NCI-H1694 treated with DMSO at 0.1 percent for 48 hours (cell line): ENCODE data around the gene DYRK1A.
A peak's percentile ranks its signal among the peaks of the same experiment; 100 is the strongest.

ENCODE experiments used
- DNase-seq: peaks from one replicate; lab custom pipeline; 2025; lab: John Stamatoyannopoulos, UW

The DYRK1A gene

GRCh38 chr21:37550618-37551330, 184.2 kb downstream of the DYRK1A start:
- DNase-seq: no peak

- no peak for DNase-seq
These were observed 184.9 kb downstream of the DYRK1A start for GRCh38 chr21:37551331-37551992.

- DNase-seq: no peak
These were observed 185.4 kb downstream of the DYRK1A start for GRCh38 chr21:37551993-37552355.

- DNase-seq: no peak
These were observed 186.0 kb downstream of the DYRK1A start for GRCh38 chr21:37552496-37553029.

GRCh38 chr21:37553078-37553481, 186.5 kb downstream of the DYRK1A start:
- DNase-seq: no peak

GRCh38 chr21:37554661-37555379, 188.2 kb downstream of the DYRK1A start:
- DNase-seq: no peak

- DNase-seq: no peak
These were observed 189.2 kb downstream of the DYRK1A start for GRCh38 chr21:37555672-37556261.

- no peak for DNase-seq
These were observed 190.8 kb downstream of the DYRK1A start for GRCh38 chr21:37557261-37557950.

- no peak for DNase-seq
These were observed 192.2 kb downstream of the DYRK1A start for GRCh38 chr21:37558676-37559211.

- DNase-seq: no peak
These were observed 193.8 kb downstream of the DYRK1A start for GRCh38 chr21:37560385-37560784.

- DNase-seq: no peak
These were observed 194.9 kb downstream of the DYRK1A start for GRCh38 chr21:37561506-37561905.

- no peak for DNase-seq
These were observed 195.7 kb downstream of the DYRK1A start for GRCh38 chr21:37561941-37562919.

- no peak for DNase-seq
These were observed 196.5 kb downstream of the DYRK1A start for GRCh38 chr21:37562920-37563640.

GRCh38 chr21:37563641-37564340, 197.2 kb downstream of the DYRK1A start:
- DNase-seq: peak; percentile 95

- peak; percentile 88 for DNase-seq
These were observed 197.9 kb downstream of the DYRK1A start for GRCh38 chr21:37564341-37564923.

GRCh38 chr21:37564924-37565529, 198.5 kb downstream of the DYRK1A start:
- no peak for DNase-seq

GRCh38 chr21:37565530-37566223, 199.1 kb downstream of the DYRK1A start:
- DNase-seq: no peak
